Measurements from ENCODE around the gene ISOC2.

DNA sequence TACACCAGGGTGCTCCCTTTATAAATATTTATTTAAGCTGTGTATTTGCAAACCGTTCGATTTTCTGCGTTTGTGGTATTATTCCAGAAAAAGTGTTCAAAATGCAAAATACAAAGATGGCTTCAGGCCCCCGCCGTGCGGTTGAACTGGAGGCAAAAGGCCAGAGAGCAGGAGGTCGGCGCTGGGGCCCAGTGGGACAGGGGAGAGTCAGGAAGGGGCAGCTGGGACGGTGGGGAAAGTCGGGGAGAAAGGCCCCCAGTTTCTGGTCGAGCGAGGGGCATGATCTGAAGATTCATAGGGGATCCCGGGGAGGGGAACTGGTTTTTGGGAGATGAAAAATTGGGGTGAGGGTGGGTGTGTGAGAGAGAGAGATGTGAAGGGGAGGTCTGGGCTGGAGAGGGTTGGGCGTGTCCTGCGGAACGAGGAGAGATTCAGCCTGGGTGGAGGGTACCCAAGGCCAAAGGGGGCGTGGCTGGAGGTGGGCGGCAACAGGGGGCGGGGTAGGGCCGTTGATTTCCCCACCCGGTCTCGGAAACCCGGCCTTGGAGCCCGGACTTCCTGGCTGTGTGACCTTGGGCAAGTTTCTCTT lies 678 bp downstream of the ISOC2 start:
- TF ChIP-seq, protein P1, sequence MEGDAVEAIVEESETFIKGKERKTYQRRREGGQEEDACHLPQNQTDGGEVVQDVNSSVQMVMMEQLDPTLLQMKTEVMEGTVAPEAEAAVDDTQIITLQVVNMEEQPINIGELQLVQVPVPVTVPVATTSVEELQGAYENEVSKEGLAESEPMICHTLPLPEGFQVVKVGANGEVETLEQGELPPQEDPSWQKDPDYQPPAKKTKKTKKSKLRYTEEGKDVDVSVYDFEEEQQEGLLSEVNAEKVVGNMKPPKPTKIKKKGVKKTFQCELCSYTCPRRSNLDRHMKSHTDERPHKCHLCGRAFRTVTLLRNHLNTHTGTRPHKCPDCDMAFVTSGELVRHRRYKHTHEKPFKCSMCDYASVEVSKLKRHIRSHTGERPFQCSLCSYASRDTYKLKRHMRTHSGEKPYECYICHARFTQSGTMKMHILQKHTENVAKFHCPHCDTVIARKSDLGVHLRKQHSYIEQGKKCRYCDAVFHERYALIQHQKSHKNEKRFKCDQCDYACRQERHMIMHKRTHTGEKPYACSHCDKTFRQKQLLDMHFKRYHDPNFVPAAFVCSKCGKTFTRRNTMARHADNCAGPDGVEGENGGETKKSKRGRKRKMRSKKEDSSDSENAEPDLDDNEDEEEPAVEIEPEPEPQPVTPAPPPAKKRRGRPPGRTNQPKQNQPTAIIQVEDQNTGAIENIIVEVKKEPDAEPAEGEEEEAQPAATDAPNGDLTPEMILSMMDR (IDR thresholded peaks at IDR 0.05; ENCODE audit: extremely low read depth in 1 of 2, insufficient read depth in 1 of 2, low read depth in 1 of 2, low read length in 2 of 2) = no peak
- TF ChIP-seq FOS (IDR thresholded peaks at IDR 0.05; ENCODE audit: borderline replicate concordance, insufficient read depth, low read length) (no peak), POLR2AphosphoS5 (IDR thresholded peaks at IDR 0.05; ENCODE audit: insufficient read depth, low read depth, low read length) (no peak), POLR2A (IDR thresholded peaks at IDR 0.05; ENCODE audit: low read depth, low read length) (no peak), EZH2 (IDR thresholded peaks at IDR 0.05; ENCODE audit: borderline replicate concordance, low read depth, low read length, severe bottlenecking) (no peak), GATA2 (IDR thresholded peaks at IDR 0.05; ENCODE audit: insufficient read depth, insufficient read length, low read depth, low read length) (no peak), MYC (IDR thresholded peaks at IDR 0.05; ENCODE audit: low read depth, low read length) (no peak), JUN (IDR thresholded peaks at IDR 0.05; ENCODE audit: borderline replicate concordance, insufficient read depth, insufficient read length, low read depth) (no peak)
- TF ChIP-seq, protein P2, sequence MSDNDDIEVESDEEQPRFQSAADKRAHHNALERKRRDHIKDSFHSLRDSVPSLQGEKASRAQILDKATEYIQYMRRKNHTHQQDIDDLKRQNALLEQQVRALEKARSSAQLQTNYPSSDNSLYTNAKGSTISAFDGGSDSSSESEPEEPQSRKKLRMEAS (IDR thresholded peaks at IDR 0.05; ENCODE audit: insufficient read depth, insufficient read length) = no peak
